Measurements from ENCODE around the gene SLC39A9.

DNA sequence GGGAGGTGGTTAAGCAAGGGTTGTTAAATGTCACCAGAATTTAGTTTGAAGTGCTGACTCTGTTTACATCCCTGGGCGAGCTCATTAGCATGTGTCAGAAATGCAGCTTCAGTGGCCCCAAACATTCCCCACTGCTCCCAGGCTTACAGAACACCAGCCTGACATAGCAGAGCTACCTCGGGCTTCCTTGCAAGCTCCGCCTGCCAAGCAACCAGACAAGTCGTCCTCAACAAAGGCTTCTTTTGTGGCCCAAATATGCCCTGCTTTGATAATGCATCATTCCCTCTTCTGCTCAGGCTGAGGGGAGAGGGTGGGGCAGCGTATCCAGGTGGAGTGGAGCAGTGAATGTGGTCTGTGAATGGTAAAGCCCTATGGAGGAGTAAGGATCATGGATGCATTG, 28.4 kb upstream of the SLC39A9 start:
- TF ChIP-seq CTCF (IDR thresholded peaks at IDR 0.05) (no peak), POLR2A (IDR thresholded peaks at IDR 0.05) (no peak)
